ENCODE data around the gene NFIB.
A peak's percentile ranks its signal among the peaks of the same experiment; 100 is the strongest.

Gene NFIB

GRCh38 chr9:14318934-14319580, 5.1 kb upstream of the NFIB start:
- DNase-seq (ENCODE audit: low spot score) = no peak

- no peak for DNase-seq (ENCODE audit: low spot score)
Observed at GRCh38 chr9:14318361-14318760, 4.4 kb upstream of the NFIB start.

GRCh38 chr9:14317667-14318320, 3.9 kb upstream of the NFIB start:
- no peak for DNase-seq (ENCODE audit: low spot score)

- no peak for DNase-seq (ENCODE audit: low spot score)
Observed at GRCh38 chr9:14316602-14317300, 2.8 kb upstream of the NFIB start.

- no peak for DNase-seq (ENCODE audit: low spot score)
Observed at GRCh38 chr9:14315875-14316601, 2.1 kb upstream of the NFIB start.

- peak; percentile 35 for DNase-seq (ENCODE audit: low spot score)
Observed at GRCh38 chr9:14314929-14315874, 1.3 kb upstream of the NFIB start.

GRCh38 chr9:14314424-14314928, 535 bp upstream of the NFIB start:
- DNase-seq (ENCODE audit: low spot score) = peak; percentile 35

- DNase-seq (ENCODE audit: low spot score) = no peak
Observed at GRCh38 chr9:14313378-14313940, 482 bp downstream of the NFIB start.

- DNase-seq (ENCODE audit: low spot score) = no peak
Observed at GRCh38 chr9:14312719-14313377, 1.1 kb downstream of the NFIB start.

GRCh38 chr9:14311956-14312685, 1.8 kb downstream of the NFIB start:
- no peak for DNase-seq (ENCODE audit: low spot score)

- DNase-seq (ENCODE audit: low spot score) = no peak
Observed at GRCh38 chr9:14311171-14311949, 2.6 kb downstream of the NFIB start.

- no peak for DNase-seq (ENCODE audit: low spot score)
Observed at GRCh38 chr9:14310311-14310710, 3.6 kb downstream of the NFIB start.

- DNase-seq (ENCODE audit: low spot score) = no peak
Observed at GRCh38 chr9:14309403-14309802, 4.5 kb downstream of the NFIB start.

- DNase-seq (ENCODE audit: low spot score) = no peak
Observed at GRCh38 chr9:14308853-14309145, 5.1 kb downstream of the NFIB start.

GRCh38 chr9:14307989-14308852, 5.7 kb downstream of the NFIB start:
- DNase-seq (ENCODE audit: low spot score) = no peak

- no peak for DNase-seq (ENCODE audit: low spot score)
Observed at GRCh38 chr9:14306672-14307660, 7.0 kb downstream of the NFIB start.

GRCh38 chr9:14306188-14306587, 7.8 kb downstream of the NFIB start:
- DNase-seq (ENCODE audit: low spot score) = no peak
